Endothelial cell of umbilical vein (primary cell): ENCODE measurements around the gene GRID1. TPM values are rescaled to one million over a fixed set of nuclear protein-coding genes. Genes with fewer than 3 reads are reported as not detected.

Source experiments
- BruUV-seq: library from RNA; stranded (reverse); fragments of 400-500 nt; replicated peaks from 2 replicates; lab custom pipeline; 2021; lab: Mats Ljungman, UMichigan
- CTCF ChIA-PET: fragments of 300-600, 350-600 bp; sonication (Branson Sonifier 250); formaldehyde crosslinking; loops from one replicate; lab custom pipeline; 2021; ENCODE audit warnings: antibody characterized with exemption, inconsistent platforms; lab: Charles Lee
- POLR2A ChIA-PET: fragments of 300-600, 350-600 bp; sonication (Branson Sonifier 250); formaldehyde crosslinking; loops from one replicate; lab custom pipeline; 2021; ENCODE audit warnings: antibody characterized with exemption, inconsistent platforms; lab: Charles Lee
- DNase-seq: peaks from one replicate; pipeline ENCODE4 v3.0.0-alpha.2; 2011; ENCODE audit warnings: low read depth, low spot score
- FAIRE-seq: peaks from 2 replicates; lab custom pipeline; 2011; peaks lifted over from hg19 to GRCh38; lab: Jason Lieb, UNC
- H2AFZ ChIP-seq: 2 replicates; pipeline ENCODE4 v1.6.0; 2012; ENCODE audit warnings: low read depth, low read length, control low read depth, inconsistent platforms
- H3K27ac ChIP-seq: 2 replicates; pipeline ENCODE4 v1.5.1; 2011; ENCODE audit warnings: low read depth, mild to moderate bottlenecking, control low read depth, low read length, moderate library complexity; ENCODE audit not compliant: insufficient read depth
- H3K27me3 ChIP-seq, 2 experiments: 2 replicates each; pipeline versions ENCODE4 v1.6.0 to v1.6.1; 2011; ENCODE audit warnings: low read length in 2 of 2, mixed read lengths in 1 of 2; ENCODE audit not compliant: control insufficient read depth in 2 of 2, insufficient read depth in 2 of 2
- H3K36me3 ChIP-seq, 2 experiments: 2 replicates in 1 of 2; 3 replicates in 1 of 2; pipeline ENCODE4 v1.5.1; 2011; ENCODE audit warnings: low read length in 2 of 2, mild to moderate bottlenecking in 1 of 2, moderate library complexity in 1 of 2; ENCODE audit not compliant: control insufficient read depth in 2 of 2, insufficient read depth in 2 of 2; ENCODE audit errors: extremely low read depth in 1 of 2
- H3K4me1 ChIP-seq: 3 replicates; pipeline ENCODE4 v1.5.1; 2011; ENCODE audit warnings: mild to moderate bottlenecking, low read length; ENCODE audit not compliant: control insufficient read depth, insufficient read depth; ENCODE audit errors: extremely low read depth
- H3K4me2 ChIP-seq: 2 replicates; pipeline ENCODE4 v1.6.1; 2011; ENCODE audit warnings: low read length, control low read depth, mixed read lengths; ENCODE audit not compliant: insufficient read depth
- H3K4me3 ChIP-seq, 3 experiments: fragments of 200-600 bp in 1 of 3; sonication (generic), shearing (Covaris generic) in 1 of 3; replicated peaks in 1 of 3; 2 replicates each; pipeline ENCODE4 v1.5.1; 2011 to 2016; ENCODE audit warnings: control low read depth in 3 of 3, low read length in 3 of 3, mild to moderate bottlenecking in 2 of 3, inconsistent platforms in 1 of 3, low read depth in 1 of 3, moderate library complexity in 1 of 3; ENCODE audit not compliant: insufficient read depth in 1 of 3
- H3K79me2 ChIP-seq: 2 replicates; pipeline ENCODE4 v1.6.0; 2012; ENCODE audit warnings: low read length, inconsistent platforms; ENCODE audit not compliant: control insufficient read depth, insufficient read depth
- H3K9ac ChIP-seq: replicated peaks from 2 replicates; pipeline ENCODE3; 2011; ENCODE audit warnings: low read length, control low read depth; ENCODE audit not compliant: insufficient read depth; ENCODE audit errors: extremely low read depth
- H3K9me1 ChIP-seq: replicated peaks from 3 replicates; pipeline ENCODE4 v1.6.0; 2011; ENCODE audit warnings: mild to moderate bottlenecking, low read length; ENCODE audit not compliant: control insufficient read depth, insufficient read depth; ENCODE audit errors: extremely low read depth
- H3K9me3 ChIP-seq: replicated peaks from 2 replicates; pipeline ENCODE4 v1.5.1; 2012; ENCODE audit warnings: low read length, inconsistent platforms; ENCODE audit not compliant: control insufficient read depth, insufficient read depth
- H4K20me1 ChIP-seq: replicated peaks from 2 replicates; pipeline ENCODE3; 2011; ENCODE audit warnings: mild to moderate bottlenecking, low read length; ENCODE audit not compliant: control insufficient read depth, insufficient read depth; ENCODE audit errors: extremely low read depth
- EZH2 ChIP-seq: IDR thresholded peaks from 2 replicates; pipeline ENCODE4 v1.6.1; 2012; ENCODE audit warnings: borderline replicate concordance, low read depth, mild to moderate bottlenecking, moderate library complexity, low read length, inconsistent platforms; ENCODE audit not compliant: severe bottlenecking
- FOS ChIP-seq: IDR thresholded peaks from 2 replicates; pipeline ENCODE4 v1.6.1; 2011; ENCODE audit warnings: mild to moderate bottlenecking, low read length, moderate library complexity, borderline replicate concordance; ENCODE audit not compliant: insufficient read depth
- GATA2 ChIP-seq: IDR thresholded peaks from 2 replicates; pipeline ENCODE4 v1.7.0; 2011; ENCODE audit warnings: low read depth, mild to moderate bottlenecking, moderate library complexity, mixed read lengths, low read length; ENCODE audit not compliant: insufficient read length, insufficient read depth
- JUN ChIP-seq: IDR thresholded peaks from 2 replicates; pipeline ENCODE4 v1.6.1; 2011; ENCODE audit warnings: borderline replicate concordance, low read depth; ENCODE audit not compliant: insufficient read length, insufficient read depth
- MYC ChIP-seq: IDR thresholded peaks from one replicate; pipeline ENCODE4 v1.6.1; 2011; ENCODE audit warnings: mild to moderate bottlenecking, low read depth, low read length
- POLR2A ChIP-seq: IDR thresholded peaks from 2 replicates; pipeline ENCODE4 v1.6.1; 2012; ENCODE audit warnings: low read depth, mild to moderate bottlenecking, control low read depth, low read length
- POLR2AphosphoS5 ChIP-seq: IDR thresholded peaks from 2 replicates; pipeline ENCODE4 v1.6.1; 2012; ENCODE audit warnings: low read depth, mild to moderate bottlenecking, control low read depth, low read length, moderate library complexity; ENCODE audit not compliant: insufficient read depth
- dilution Hi-C: fragments of 300-500 bp; cut with MboI; formaldehyde crosslinking; loops from one replicate; pipeline ENCODE4 v1.15.0; 2019; ENCODE audit warnings: low sequenced_read_pairs; ENCODE audit not compliant: extremely low pct_ligation_motif_present
- intact Hi-C: fragments of 100-400 bp; cut with micrococcal nuclease; formaldehyde crosslinking; loops from one replicate; pipeline ENCODE4 v1.10.0; 2022
- polyA plus RNA-seq, 4 experiments: library from polyadenylated mRNA; depleted of rRNA in 3 of 4; stranded (reverse) in 3 of 4; unstranded in 1 of 4; fragments of >200 nt; gene quantifications; 2 replicates each; pipeline versions ENCODE4 v1.2.1 to v1.2.3, GENCODE V29; 2011 to 2012; ENCODE audit warnings: missing spikeins in 1 of 4
- total RNA-seq: library from RNA; stranded (reverse); gene quantifications from 2 replicates; pipeline ENCODE4 v1.2.3, GENCODE V29; 2021
- TF ChIP-seq, protein P1 (sequence below), 2 donors: IDR thresholded peaks; 1 replicate in 1 of 2; 2 replicates in 1 of 2; pipeline ENCODE4 v1.5.1; 2011; ENCODE audit warnings: low read length in 2 of 2, mild to moderate bottlenecking in 2 of 2, moderate library complexity in 2 of 2, control low read depth in 1 of 2, inconsistent platforms in 1 of 2, low read depth in 1 of 2; ENCODE audit not compliant: insufficient read depth in 1 of 2; ENCODE audit errors: extremely low read depth in 1 of 2
- TF ChIP-seq, protein P2 (sequence below): IDR thresholded peaks from 2 replicates; pipeline ENCODE4 v1.6.1; 2011; ENCODE audit not compliant: insufficient read depth, insufficient read length

Gene GRID1
- total and polyA plus RNA-seq, 2 donors (not counting 3 experiments of a cell fraction or from before 2014, with no cell fraction given) = not detected

DNA sequence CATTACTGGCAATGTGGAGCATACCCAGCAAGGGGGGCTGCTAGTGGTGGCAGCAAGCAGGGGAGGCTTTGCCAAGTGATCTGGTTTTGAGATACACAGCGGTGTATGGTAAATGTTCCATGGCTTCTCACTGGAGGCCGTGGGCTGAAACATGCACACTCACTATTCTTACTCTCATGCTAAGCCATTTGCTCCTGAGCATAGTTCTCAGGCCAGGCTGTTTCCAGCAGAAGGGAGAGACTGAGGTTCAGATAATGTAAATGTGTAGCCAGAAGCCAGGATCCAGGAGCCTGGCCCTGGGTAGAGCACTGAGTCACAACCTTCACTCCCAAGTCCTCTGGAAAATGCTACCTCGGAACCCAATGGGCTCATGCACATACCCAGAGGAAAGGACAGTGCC lies 757.9 kb downstream of the GRID1 start:
- no peak for FAIRE-seq
- DNase-seq = no peak
- TF ChIP-seq GATA2 (no peak), POLR2A (no peak), JUN (no peak), EZH2 (no peak), POLR2AphosphoS5 (no peak), FOS (no peak), MYC (no peak)
- TF ChIP-seq, protein P1, sequence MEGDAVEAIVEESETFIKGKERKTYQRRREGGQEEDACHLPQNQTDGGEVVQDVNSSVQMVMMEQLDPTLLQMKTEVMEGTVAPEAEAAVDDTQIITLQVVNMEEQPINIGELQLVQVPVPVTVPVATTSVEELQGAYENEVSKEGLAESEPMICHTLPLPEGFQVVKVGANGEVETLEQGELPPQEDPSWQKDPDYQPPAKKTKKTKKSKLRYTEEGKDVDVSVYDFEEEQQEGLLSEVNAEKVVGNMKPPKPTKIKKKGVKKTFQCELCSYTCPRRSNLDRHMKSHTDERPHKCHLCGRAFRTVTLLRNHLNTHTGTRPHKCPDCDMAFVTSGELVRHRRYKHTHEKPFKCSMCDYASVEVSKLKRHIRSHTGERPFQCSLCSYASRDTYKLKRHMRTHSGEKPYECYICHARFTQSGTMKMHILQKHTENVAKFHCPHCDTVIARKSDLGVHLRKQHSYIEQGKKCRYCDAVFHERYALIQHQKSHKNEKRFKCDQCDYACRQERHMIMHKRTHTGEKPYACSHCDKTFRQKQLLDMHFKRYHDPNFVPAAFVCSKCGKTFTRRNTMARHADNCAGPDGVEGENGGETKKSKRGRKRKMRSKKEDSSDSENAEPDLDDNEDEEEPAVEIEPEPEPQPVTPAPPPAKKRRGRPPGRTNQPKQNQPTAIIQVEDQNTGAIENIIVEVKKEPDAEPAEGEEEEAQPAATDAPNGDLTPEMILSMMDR (IDR thresholded peaks at IDR 0.05; ENCODE audit: extremely low read depth in 1 of 2, insufficient read depth in 1 of 2, low read depth in 1 of 2, low read length in 2 of 2) = no peak
- TF ChIP-seq, protein P2, sequence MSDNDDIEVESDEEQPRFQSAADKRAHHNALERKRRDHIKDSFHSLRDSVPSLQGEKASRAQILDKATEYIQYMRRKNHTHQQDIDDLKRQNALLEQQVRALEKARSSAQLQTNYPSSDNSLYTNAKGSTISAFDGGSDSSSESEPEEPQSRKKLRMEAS = no peak
- Histone ChIP-seq H3K9ac (no peak overlapping the region), H3K4me2 (no peak overlapping the region), H3K79me2 (no peaks in the 10 kb centered on the region), H3K4me3 (no peak overlapping the region), H3K27ac (no peak overlapping the region), H3K9me1 (no peaks in the 10 kb centered on the region), H3K9me3 (no peaks in the 10 kb centered on the region), H3K4me1 (no peaks in the 10 kb centered on the region), H2AFZ (no peak overlapping the region), H3K36me3 (no peaks in the 10 kb centered on the region), H3K27me3 (no peaks in the 10 kb centered on the region), H4K20me1 (no peaks in the 10 kb centered on the region)
- CTCF ChIA-PET = no interaction called here
- dilution Hi-C loops = no loop called here
- intact Hi-C loops = no loop called here
- POLR2A ChIA-PET = no interaction called here
- no TSS peak for BruUV-seq
